GM21360 (cell line): ENCODE measurements around the gene UGT1A8.
"Not testable (repeated sequence)": the region's sequence is repeated elsewhere in the genome, so short reads cannot be mapped to it uniquely, and the experiment has no call there.

Experiments used
- ATAC-seq: cut with Tn5 transposase; IDR thresholded peaks from one replicate; pipeline ENCODE4 v1.9.1; 2021; ENCODE audit warnings: mild to moderate bottlenecking, moderate library complexity; ENCODE audit not compliant: unreplicated experiment

UGT1A8 gene

DNA sequence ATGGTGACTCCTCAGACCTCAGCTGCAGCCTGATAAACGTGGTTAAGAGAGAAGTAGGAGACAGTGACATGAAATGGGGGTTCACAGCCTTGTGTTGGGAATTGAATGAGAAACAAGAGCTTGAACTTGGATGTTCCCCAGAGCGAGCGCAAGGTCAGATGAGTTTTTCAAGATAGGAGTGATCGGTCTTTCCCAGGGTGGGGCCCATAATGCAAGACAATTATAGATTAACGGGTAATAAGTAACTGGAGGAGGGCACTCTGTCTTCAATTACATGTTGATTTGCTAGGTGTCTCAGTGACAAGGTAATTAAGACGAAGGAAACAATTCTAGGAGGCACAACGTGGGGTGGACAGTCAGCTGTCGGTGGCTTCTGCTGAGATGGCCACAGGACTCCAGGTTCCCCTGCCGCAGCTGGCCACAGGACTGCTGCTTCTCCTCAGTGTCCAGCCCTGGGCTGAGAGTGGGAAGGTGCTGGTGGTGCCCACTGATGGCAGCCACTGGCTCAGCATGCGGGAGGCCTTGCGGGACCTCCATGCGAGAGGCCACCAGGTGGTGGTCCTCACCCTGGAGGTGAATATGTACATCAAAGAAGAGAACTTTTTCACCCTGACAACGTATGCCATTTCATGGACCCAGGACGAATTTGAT, 95.3 kb downstream of the UGT1A8 start, which contains the start of gene UGT1A5:
UGT1A5 (plus strand) TSS at position 297 of the 651 bp plus-strand sequence; CDS start at position 382, 85 bp downstream.
- no peak for ATAC-seq

DNA sequence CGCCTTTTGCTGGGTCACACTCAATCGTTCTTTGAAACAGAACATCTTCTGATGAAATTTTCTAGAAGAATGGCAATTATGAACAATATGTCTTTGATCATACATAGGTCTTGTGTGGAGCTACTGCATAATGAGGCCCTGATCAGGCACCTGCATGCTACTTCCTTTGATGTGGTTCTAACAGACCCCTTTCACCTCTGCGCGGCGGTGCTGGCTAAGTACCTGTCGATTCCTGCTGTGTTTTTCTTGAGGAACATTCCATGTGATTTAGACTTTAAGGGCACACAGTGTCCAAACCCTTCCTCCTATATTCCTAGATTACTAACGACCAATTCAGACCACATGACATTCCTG, 95.8 kb downstream of the UGT1A8 start:
- no peak for ATAC-seq

DNA sequence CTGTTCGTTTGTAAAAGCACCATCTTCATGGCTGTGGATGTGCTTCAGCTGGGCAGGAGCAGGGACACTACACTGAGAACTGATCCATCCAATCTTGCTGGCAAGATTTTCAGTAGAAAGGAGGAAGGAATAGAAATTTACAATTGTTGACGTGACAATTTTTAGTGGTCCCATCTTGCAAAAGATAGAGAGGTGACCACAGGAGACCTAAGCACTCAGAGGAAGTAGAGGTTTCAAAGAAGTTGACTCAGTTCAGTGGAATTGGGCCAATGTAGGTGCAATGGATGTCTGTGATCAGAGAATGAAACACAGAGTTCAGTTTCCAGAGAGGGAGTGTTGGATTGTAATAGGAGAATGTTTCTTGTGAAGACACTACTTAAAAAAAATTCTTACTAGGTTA, 96.7 kb downstream of the UGT1A8 start:
- ATAC-seq: no peak

DNA sequence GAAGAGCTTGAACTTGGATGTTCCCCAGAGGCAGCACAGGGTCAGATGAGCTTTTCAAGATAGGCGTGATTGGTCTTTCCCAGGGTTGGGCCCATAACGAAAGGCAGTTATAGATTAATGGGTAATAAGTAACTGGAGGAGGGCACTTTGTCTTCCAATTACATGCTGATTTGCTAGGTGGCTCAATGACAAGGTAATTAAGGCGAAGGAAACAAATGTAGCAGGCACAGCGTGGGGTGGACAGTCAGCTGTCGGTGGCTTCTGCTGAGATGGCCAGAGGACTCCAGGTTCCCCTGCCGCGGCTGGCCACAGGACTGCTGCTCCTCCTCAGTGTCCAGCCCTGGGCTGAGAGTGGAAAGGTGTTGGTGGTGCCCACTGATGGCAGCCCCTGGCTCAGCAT, 101.1 kb downstream of the UGT1A8 start, which contains the start of gene UGT1A4:
UGT1A4 (plus strand) TSS at position 185 of the 400 bp plus-strand sequence; CDS start at position 270, 85 bp downstream.
- no peak for ATAC-seq

DNA sequence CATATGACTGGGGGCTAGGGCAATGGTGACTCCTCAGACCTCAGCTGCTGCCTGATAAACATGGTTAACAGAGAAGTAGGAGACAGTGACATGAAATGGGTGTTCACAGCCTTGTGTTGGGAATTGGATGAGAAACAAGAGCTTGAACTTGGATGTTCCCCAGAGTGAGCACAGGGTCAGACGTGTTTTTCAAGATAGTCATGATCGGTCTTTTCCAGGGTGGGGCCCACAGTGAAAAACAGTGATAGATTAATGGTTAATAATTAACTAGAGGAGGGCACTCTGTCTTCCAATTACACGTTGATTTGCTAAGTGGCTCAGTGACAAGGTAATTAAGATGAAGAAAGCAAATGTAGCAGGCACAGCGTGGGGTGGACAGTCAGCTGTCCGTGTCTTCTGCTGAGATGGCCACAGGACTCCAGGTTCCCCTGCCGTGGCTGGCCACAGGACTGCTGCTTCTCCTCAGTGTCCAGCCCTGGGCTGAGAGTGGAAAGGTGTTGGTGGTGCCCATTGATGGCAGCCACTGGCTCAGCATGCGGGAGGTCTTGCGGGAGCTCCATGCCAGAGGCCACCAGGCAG, 111.4 kb downstream of the UGT1A8 start, which contains the start of gene UGT1A3:
UGT1A3 (plus strand) TSS at position 320 of the 579 bp plus-strand sequence; CDS start at position 405, 85 bp downstream.
- no peak for ATAC-seq

DNA sequence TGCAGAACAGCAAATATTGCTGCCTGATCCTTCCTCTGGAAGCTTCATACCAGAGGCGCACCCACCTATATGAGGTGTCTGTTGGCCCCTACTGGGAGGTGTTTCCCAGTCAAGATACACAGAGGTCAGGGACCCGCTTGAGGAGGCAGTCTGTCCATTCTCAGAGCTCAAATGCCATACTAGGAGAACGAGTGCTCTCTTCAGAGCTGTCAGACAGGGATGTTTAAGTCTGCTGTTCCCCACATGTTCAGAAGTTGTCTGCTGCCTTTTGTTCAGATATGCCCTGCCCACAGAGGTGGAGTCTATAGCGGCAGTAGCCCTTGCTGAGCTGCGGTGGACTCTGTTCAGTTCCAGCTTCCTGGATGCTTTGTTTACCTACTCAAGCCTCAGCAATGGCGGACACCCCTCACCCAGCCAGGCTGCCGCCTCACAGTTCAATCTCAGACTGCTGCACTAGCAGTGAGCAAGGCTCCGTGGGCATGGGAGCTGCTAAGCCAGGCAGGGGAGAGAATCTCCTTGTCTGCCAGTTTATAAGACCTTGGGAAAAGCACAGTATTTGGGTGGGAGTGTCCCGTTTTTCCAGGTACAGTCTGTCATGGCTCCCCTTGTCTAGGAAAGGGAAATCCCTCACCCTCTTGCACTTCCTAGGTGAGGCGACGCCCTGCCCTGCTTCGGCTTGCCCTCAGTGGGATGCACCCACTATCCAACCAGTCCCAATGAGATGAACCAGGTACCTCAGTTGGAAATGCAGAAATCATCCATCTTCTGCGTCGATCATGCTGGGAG, 119.6 kb downstream of the UGT1A8 start:
- ATAC-seq: not testable (repeated sequence)

DNA sequence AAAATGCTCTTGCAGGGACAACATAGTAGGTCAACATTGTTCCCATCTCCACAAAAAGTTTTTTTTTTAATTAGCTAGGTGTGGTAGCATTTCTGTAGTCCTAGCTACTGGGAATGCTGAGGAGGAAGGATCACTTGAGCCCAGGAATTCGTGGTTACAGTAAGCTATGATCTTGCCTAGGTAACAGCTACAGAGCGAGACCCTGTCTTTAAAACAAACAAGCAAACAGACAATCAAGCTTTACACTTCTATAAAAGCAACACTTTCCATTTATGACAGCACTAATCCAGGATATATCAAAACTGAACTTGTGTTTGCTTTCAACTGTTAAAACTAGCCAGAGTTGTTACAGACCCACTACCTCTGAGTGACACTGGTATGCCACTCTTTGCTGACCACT, 123.4 kb downstream of the UGT1A8 start:
- ATAC-seq: no peak

DNA sequence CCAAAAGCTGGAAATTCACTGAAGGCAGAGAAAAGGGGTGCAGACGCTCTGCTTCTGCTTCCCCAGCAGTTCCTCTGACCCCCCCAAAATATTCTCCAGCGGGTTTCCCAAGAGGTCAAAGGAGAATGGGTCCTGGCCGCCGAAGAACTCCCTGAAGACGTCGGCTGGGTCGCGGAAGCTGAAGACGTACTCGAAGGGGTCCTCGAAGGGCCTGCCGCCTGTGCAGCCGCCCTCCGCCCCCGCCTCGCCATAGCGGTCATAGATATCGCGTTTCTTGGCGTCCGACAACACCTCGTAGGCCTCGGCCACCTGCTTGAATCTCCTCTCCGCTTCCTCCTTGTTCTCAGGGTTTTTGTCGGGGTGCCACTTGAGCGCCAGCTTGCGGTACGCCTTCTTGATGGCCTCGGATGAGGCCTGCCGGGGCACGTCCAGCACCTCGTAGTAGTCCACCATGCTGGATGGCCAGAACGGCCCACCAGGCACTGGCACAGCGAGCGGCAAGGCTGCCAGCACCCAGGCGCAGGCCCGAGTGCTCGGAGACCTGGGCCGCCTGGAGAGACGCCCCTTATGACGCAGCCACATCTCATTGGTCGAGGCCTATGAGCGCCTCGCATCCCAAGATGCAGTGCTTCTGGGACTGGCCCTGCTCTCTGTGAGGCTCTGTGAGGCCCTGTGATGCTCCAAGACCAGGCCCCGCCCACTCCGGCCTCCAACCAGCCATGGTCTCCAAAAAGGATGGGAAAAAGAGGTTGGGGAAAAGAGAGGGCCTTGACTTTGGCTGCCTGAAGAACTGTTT, 126.2 kb downstream of the UGT1A8 start:
- no peak for ATAC-seq

DNA sequence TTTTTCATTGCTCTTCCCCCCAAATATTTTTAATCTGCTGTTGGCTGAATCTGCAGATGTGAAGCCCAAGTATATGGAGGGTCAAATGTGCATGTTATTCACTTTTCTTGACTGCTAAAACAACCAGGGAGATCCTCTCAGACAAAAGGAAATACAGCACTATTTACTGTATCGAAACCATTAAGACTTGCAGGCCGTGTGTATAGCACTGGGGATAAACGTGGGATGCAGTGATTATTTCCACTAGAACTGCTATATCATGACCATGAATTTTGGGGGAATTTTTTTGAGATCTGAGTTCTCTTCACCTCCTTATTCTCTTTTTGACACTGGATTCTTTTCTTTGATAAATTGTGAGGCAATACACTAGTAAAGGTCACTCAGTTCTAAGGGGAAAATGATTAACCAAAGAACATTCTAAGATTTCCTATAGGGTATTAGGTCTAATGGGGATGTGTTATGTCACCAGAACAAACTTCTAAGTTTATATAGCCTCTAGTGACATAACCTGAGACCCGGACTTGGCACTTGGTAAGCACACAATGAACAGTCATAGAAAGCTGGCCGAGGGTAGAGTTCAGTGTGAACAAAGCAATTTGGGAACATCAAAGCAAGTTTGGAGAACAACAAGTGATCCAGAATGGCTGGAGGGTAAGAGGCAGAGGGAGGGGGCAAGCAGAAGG, 127.8 kb downstream of the UGT1A8 start:
- no peak for ATAC-seq

DNA sequence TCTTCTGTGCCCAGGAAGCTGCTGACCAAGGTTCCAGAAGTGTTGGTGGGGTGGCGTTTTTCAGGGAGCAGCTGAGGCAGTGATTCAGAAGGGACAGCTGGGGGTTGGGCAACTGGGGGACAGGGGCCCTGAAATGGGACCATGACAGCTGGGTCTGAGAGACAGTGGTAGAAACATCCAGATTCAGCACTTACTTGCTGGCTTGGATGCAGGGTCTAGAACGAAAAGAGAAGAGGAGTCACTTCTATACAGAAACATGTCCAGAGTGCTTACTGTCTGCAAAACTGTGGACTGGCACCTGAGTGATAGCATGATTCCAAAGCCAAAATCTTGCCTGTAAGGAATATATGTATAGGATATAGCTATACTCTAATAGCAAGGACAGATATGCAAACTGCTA, 128.4 kb downstream of the UGT1A8 start:
- not testable (repeated sequence) for ATAC-seq

DNA sequence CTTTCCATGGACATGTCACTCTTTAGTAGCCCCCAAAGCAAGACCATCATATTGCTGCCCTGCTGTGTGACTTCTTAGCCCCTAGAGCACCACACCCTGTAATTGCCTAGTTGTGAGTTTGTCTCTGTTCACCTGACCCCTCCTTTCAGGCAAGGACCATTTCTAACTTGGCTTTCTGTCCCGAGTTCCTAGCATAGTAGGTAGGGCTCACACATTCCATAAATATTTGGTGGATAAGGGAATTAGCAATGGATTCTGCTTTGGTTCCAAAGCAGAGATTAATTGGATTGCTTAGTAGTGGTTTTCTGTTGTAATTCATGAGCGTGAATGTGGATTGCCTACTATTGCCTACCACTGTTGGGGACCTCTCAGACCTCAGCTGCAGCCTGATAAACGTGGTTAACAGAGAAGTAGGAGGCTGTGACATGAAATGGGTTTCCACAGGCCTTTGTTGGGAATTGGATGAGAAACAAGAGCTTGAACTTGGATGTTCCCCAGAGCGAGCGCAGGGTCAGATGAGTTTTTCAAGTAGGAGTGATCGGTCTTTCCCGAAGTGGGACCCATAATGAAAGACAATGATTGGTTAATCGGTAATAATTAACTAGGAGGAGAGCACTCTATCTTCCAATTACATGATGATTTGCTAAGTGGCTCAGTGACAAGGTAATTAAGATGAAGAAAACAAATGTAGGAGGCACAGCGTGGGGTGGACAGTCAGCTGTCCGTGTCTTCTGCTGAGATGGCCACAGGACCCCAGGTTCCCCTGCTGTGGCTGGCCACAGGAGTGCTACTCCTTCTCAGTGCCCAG, 129.2 kb downstream of the UGT1A8 start:
- ATAC-seq: no peak

DNA sequence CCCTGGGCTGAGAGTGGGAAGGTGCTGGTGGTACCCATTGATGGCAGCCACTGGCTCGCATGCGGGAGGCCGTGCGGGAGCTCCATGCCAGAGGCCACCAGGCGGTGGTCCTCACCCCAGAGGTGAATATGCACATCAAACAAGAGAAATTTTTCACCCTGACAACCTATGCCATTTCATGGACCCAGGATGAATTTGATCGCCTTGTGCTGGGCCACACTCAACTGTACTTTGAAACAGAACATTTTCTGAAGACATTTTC, 129.8 kb downstream of the UGT1A8 start:
- no peak for ATAC-seq

DNA sequence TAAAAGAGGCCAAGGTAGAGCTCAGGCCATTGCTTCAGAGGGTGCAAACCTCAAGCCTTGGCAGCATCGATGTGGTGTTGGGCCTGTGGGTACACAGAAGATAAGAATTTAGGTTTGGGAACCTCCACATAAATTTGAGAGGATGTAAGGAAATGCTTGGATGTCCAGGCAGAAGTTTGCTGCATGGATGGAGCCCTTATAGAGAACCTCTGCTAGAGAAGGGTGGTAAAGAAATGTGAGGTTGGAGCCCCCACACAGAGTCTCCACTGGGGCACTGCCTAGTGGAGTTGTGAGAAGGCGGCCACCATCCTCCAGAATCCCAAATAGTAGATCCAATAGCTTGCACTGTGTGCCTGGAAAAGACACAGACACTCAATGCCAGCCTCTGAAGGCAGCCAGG, 133.3 kb downstream of the UGT1A8 start:
- not testable (repeated sequence) for ATAC-seq

DNA sequence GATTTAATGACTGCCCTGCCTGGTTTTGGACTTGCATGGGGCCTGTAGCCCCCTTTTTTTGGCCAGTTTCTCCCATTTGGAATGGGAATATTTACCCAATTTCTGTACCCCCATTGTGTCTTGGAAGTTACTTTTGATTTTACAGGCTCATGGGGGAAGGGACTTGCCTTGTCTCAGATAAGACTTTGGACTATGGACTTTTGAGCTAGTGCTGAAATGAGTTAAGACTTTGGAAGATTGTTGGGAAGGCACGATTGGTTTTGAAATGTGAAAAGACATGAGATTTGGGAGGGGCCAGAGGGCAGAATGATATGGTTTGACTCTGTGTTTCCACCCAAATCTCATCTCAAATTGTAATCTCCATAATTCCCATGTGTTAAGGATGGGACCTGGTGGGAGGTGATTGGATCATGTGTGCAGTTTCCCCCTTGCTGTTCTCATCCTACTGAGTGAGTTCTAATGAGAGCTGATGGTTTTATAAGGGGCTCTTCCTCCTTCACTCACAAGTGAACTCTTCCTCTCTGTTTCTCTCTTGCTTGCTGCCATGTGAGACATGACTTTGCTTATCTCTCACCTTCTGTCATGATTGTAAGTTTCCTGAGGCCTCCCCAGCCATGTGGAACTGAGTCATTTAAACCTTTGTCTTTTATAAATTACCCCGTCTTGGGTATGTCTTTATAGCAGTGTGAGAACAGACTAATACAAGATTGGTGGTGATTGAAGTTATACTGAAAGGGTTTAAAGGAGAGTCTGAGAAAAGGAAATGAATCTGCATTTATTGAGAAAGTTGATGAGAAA, 134.0 kb downstream of the UGT1A8 start:
- ATAC-seq: not testable (repeated sequence)

DNA sequence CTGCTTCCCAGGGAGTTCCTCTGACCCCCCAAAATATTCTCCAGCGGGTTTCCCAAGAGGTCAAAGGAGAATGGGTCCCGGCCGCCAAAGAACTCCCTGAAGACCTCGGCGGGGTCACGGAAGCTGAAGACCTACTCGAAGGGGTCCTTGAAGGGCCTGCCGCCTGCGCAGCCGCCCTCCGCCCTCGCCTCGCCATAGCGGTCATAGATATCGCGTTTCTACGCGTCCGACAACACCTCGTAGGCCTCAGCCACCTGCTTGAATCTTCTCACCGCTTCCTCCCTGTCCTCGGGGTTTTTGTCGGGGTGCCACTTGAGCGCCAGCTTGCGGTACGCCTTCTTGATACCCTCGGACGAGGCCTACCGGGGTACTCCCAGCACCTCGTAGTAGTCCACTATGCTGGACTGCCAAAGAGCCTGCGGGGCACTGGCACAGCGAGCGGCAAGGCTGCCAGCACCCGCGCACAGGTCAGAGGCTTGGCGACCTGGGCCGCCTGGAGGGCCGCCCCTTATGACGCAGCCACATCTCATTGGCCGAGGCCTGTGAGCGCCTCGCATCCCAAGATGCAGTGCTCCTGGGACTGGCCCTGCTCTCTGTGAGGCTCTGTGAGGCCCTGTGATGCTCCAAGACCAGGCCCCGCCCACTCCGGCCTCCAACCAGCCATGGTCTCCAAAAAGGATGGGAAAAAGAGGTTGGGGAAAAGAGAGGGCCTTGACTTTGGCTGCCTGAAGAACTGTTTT, 137.6 kb downstream of the UGT1A8 start:
- no peak for ATAC-seq

DNA sequence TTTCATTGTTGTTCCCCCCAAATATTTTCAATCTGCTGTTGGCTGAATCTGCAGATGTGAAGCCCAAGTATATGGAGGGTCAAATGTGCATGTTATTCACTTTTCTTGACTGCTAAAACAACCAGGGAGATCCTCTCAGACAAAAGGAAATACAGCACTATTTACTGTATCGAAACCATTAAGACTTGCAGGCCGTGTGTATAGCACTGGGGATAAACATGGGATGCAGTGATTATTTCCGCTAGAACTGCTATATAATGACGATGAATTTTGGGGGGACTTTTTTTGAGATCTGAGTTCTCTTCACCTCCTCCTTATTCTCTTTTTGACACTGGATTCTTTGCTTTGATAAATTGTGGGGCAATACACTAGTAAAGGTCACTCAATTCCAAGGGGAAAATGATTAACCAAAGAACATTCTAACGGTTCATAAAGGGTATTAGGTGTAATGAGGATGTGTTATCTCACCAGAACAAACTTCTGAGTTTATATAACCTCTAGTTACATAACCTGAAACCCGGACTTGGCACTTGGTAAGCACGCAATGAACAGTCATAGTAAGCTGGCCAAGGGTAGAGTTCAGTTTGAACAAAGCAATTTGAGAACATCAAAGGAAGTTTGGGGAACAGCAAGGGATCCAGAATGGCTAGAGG, 139.1 kb downstream of the UGT1A8 start:
- ATAC-seq: no peak

DNA sequence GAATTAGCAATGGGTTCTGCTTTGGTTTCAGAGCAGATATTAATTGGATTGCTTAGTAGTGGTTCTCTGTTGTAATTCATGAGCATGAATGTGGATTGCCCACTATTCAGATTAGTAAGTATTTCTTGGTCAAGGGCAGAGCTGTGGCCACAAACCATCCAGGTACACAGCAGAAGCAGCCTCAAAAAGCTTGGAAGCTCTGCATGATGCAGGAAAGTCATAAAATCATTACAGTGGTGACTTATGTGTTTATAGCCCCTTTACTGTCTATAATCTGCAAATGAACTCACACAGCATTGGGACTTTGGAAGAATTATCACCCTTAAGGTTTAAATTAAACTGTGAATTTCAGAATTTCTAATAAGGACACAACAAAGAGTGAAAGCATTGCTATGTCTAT, 140.7 kb downstream of the UGT1A8 start:
- ATAC-seq: no peak

DNA sequence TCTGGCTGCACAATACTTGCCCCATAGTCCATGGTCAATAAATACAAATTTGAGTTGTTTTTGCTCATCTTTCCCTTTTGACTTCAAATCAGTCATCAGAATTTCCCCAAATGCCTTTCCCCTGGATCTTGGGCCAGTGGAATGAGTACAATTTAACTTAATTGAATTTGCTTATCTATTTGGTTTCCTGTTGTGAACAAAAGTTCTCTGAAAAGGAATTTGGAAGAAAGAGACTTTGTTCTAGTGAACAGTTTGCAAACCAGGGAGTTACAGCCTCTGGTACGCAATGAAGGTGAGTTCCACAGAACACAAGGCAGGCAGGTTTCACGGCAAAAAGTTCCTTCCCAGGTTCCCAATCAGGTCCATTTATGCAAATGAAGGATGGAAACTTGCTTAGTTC, 141.4 kb downstream of the UGT1A8 start:
- ATAC-seq: no peak
